GM19023 (cell line): ENCODE data around the gene TRIM17.

Experiments
- ATAC-seq: cut with Tn5 transposase; IDR thresholded peaks from one replicate; pipeline ENCODE4 v1.9.1; 2021; ENCODE audit warnings: mild to moderate bottlenecking, moderate library complexity; ENCODE audit not compliant: unreplicated experiment

Gene TRIM17

DNA sequence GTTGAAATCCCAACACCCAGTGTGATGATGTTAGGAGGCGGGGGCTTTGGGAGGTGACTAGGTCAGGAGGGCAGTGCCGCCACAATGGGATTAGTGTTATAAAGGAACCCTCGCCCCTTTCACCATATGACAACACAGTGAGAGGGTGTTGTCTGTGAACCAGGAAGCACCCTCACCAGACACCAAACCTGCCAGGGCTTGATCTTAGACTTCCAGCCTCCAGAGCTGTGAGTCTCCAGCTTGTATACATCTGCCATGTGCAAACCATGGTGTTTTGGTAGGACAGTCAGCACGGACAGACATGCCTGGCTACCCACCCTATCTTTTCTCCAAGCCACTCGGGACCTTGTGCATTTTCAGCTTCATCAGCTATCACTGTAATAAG lies 14.0 kb downstream of the TRIM17 start:
- ATAC-seq = no peak

GRCh38 chr1:228401782-228402640 lies 14.7 kb downstream of the TRIM17 start:
- no peak for ATAC-seq

DNA sequence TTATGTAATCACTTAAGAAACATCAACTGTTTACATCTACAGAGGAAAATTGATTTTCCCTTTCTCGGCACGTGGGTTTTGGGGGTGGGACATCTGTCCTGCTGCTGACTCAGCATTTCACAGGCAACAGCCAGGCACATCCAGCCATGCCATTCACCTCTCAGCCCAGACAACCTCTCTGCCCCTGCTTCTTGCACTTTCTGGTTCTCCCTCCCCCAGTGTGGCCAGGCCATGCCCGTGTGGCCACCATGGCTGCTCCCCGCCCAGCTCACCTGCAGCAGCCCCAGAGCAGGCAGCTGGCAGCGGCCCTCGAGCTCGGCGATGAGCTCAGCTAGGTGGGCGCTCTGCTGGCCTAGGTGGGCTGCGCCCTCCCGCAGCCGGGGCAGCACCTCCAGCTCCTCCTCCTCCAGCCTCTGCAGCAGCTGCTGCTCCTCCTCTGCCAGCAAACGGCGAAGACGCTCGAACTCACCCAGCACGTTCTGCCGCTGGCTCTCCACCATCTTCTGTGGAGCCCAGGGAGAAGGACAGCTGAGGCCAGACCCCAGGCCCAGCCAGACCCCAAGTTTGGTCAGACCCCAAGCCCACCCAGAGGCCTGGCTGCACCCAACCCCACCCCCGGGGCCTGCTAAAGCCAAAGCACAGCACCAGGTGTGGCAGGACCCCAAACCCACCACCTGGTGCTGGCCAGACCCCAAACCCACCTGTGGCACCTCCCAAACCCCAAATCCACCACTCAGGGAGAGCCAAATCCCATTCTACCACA lies 15.8 kb downstream of the TRIM17 start:
- ATAC-seq = no peak

DNA sequence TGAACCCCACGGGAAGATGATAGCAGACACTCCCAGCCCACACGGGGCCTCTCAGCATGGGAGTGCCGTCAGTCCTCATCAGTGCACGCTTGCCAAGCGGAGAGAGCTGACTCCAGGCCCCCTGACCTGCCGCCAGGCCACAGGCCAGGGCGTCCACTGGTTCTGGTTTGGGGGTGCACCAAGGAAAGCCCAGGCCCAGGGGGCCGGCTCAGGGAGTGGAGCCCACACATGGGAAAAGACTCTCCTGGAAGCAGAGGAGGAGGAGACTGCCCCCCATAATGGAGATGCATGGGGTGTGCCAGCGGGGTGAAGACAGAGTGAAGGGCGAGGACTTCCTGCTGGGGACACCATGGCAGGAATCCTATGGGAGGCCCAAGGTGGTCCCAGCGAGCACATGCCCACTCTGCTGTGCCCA lies 16.4 kb downstream of the TRIM17 start:
- ATAC-seq = no peak

DNA sequence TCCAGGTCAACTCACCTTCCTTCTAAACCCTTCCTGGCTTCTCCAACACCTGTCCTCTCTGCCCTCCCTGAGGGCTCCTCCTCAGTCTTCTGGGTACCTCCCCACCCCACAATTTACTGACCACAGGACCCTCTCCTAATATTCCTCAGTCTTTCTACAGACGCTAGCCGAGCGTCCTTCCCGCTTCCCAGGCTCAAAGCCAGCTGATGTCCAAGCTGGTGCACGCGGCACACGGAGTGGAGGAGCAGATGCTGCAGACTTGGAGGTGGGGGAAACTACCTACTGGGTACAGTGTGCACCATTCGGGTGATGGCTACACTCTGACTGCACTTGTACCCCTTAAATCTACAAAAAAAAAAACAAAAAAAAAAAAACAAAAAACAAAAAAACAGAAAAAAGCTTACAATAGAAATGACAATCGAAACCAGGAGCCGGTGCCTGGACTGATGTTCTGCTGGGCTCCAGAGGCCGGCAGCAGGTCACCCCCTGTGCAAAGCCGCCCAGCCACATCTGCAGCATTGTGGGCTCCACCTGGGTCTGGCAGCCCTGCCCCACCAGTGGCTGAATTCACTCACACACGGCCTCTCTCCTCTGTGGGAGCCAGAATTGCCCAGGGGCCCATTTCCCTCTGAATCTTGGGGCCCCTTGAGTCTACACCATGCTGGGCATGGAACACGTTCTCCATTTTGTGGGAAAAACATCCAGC lies 17.0 kb downstream of the TRIM17 start:
- ATAC-seq = no peak

DNA sequence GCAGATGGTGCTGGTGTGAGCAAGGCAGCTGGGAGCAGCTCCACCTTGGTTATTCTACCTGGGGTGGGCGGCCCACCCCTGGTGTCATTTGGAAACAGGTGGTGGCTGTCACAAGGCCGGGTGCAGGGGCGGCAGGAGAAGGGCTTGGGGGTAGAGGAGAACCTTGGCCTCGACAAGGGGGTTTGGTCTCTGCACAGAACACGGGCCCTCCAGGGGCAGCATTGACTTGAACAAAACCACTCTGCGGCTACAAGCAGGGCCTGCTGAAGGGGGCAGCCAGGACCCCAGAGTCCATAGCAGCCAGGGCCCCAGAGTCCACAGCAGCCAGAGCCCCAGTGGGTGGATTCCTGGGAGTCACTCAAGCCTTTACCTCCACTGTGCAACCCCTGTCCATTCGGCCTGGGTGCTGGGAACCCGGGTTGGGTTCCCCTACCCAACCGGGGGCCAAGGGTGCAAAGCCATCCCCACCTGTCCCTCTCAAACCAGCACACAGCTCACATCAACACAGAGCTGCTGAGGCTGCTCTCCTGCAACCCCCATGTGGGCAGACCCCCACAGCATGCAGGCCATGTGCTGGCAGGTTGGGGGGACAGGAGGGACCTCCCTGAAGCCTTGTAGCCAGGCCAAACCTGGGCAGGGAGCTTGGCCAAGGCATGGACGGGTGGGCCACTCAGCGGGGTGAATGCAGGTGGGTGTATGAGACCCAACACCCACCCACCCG lies 17.8 kb downstream of the TRIM17 start:
- no peak for ATAC-seq

DNA sequence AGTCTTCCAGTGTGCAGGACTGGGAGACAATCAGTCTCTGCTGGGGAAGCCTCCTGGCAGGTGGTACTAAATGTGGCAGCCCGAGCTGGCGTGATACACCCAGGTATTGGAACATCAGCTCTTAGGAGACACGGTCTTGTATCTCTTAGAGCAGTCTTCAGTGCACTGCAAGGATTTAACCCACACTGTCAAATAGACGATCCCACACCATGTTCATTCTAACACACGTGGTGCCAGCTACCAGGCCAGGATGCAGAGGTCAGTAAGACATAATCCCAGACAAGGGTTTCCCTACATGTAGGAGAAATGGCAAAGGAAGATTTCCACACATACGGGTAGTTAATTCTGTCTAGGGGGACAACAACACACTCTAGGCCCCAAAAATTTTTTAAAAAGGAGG lies 18.7 kb downstream of the TRIM17 start:
- no peak for ATAC-seq

DNA sequence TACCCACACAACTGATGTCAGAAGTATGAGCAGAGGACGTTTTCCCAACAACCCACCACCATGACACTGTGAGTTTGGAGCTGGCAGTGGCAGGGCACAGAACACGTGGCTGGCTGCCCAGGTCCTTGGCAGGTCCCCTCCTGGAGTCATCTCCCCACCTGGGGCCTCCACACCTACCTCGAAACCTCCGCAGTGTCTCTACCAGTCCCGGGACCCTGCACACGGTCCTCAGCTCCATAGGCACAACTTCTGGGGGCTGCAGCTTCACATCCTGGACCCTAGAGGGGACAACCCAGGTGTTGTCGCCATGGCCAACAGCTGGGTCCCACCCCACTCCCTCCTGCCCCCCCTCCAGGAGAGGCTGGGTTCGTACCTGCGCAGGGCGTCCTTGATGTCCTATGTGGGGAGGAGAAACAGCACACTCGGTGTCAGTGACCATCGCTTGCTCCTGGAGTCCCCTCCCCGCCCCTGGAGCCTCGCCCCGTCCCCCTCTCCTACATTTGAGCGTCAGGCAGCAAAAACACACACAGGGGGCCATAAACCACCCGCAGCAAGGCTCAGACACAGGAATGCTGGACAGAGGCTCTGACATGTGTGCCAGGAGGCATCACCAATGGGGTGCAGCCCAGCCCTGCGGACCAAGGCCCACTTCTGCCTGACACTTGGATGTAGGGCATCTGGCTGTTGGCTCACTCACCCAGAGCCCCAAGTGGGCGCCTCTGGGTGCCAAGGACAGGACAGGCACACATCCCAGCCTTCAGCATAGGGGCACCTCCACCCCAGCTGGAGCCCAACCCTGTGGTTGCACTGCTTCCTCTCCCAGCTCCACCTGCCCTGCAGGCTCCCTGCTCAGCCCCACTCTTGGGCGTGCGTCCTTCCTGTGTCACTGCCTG lies 19.6 kb downstream of the TRIM17 start:
- no peak for ATAC-seq

- ATAC-seq = no peak
Observed at GRCh38 chr1:228394571-228395394, 21.9 kb downstream of the TRIM17 start.

DNA sequence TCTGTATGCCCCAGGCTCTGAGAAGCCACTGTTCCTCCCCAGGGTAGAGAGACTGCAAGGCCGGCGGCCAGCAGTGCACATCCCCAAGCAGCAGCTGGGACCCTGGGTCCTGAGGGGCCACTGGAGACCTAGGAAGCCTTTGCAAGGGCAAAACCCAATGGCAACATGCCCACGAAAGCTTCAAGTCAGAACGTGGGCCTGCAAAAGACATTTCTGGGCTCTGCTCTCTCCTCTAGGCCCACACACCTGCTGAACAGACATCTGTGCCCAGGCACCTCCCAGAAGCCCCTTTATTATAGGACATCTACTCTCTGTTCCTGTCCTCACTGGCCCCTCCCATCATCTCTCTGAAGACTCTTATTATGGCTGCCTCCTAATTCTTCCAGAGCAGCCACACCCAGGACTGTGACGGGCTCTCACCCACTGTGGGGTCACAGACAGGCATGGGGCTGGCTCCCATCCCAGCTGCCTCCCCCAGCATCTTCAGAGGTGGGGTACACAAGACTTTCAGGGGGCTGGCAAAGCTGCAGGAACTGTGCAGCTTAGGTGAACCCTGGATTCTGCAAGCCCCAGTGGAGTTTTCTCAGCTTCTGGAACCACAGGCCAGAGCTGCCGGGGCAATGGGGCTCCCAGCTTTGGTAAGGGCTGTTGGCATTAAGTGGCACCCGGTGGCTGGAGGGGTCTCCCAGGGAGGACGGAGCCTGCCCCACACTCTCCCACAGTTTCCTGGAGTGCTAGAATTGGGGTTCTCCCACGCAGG lies 22.7 kb downstream of the TRIM17 start:
- no peak for ATAC-seq

- no peak for ATAC-seq
Observed at GRCh38 chr1:228393268-228393701, 23.4 kb downstream of the TRIM17 start.

GRCh38 chr1:228392111-228392936 lies 24.3 kb downstream of the TRIM17 start:
- ATAC-seq = no peak

- ATAC-seq = no peak
Observed at GRCh38 chr1:228391411-228392020, 25.1 kb downstream of the TRIM17 start.

GRCh38 chr1:228390649-228391048 lies 26.0 kb downstream of the TRIM17 start:
- no peak for ATAC-seq

- ATAC-seq = no peak
Observed at GRCh38 chr1:228387321-228387720, 29.3 kb downstream of the TRIM17 start.

DNA sequence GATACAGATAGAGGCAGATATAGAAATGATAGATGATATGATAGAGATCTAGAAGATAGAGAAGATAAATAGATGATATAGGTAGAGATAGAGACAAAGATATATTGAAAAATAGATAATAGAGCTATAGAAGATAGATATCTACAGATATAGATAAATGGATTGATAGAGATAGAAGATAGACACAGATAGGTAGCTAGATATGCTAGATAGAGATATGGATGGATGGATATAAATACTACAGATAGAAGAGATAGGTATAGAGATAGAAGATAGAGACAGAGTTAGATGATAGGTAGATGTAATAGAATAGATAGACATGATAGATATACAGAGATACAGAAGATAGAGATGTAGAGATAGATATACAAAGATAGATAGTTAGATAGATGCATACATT lies 31.4 kb downstream of the TRIM17 start:
- no peak for ATAC-seq

DNA sequence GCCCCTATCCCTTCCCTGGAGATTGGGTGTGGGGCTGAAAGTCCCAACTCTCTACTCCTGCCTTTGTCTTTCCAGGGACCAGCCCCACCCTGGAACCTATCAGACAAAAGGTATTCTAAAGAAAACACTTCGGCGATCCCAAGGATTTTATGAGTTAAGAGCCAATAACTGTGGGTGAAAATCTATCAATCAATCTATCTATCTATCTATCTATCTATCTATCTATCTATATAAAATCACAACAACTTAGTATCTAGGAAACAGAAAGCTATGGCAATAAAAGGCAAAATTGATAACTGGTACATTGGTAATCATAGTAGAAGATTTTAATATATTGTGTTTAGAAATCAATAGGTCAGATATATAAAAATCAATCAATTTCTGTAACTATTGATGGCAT lies 32.9 kb downstream of the TRIM17 start:
- ATAC-seq = no peak
